Heart right ventricle (tissue), 16 donors: ENCODE data around the gene ZAP70. TPM values are rescaled to one million over a fixed set of nuclear protein-coding genes. Genes with fewer than 3 reads are reported as not detected.

ENCODE experiments used
- ATAC-seq, 8 donors: fragments of 200-7000 bp; cut with Tn5 transposase; one replicate each; pipeline ENCODE4 v1.9.1; 2020; ENCODE audit warnings: mild to moderate bottlenecking in 8 of 8, moderate library complexity in 8 of 8, moderate number of reproducible peaks in 1 of 8
- DNase-seq, 2 donors: peaks; one replicate each; pipeline ENCODE4 v3.0.0-alpha.2; 2020
- H3K27ac ChIP-seq, 10 donors: fragments of 200-600 bp; sonication (generic) in 2 of 10; one replicate each; pipeline versions ENCODE4 v1.5.0 to v1.8.0; 2020 to 2022; ENCODE audit warnings: mild to moderate bottlenecking in 3 of 10
- H3K27me3 ChIP-seq, 7 donors: fragments of 200-600 bp; one replicate each; pipeline ENCODE4 v1.8.0; 2021 to 2022; ENCODE audit warnings: mild to moderate bottlenecking in 2 of 7
- H3K36me3 ChIP-seq, 9 donors: fragments of 200-600 bp; sonication (generic) in 1 of 9; one replicate each; pipeline versions ENCODE4 v1.5.0 to v1.8.0; 2020 to 2022; ENCODE audit warnings: mild to moderate bottlenecking in 2 of 9
- H3K4me1 ChIP-seq, 9 donors: fragments of 200-600 bp; sonication (generic) in 1 of 9; one replicate each; pipeline versions ENCODE4 v1.5.0 to v1.8.0; 2020 to 2022; ENCODE audit warnings: mild to moderate bottlenecking in 4 of 9
- H3K4me3 ChIP-seq, 10 donors: fragments of 200-600 bp; sonication (generic) in 2 of 10; one replicate each; pipeline versions ENCODE4 v1.5.0 to v1.8.0; 2020 to 2022; ENCODE audit warnings: mild to moderate bottlenecking in 7 of 10, moderate library complexity in 2 of 10
- H3K9me3 ChIP-seq, 11 donors: fragments of 200-600 bp in 10 of 11; sonication (generic) in 2 of 11; one replicate each; pipeline versions ENCODE4 v1.5.0 to v1.8.0; 2013 to 2022; ENCODE audit warnings: mild to moderate bottlenecking in 2 of 11, control low read depth in 1 of 11, moderate library complexity in 1 of 11
- WGBS, 2 donors: extraction: QIAGEN DNeasy Blood & Tissue Kit; methylation state at CpG; one replicate each; pipeline ENCODE4 v1.1.7; 2013; ENCODE audit warnings: inconsistent platforms in 1 of 2; 5-methylcytosine and 5-hydroxymethylcytosine counted together
- intact Hi-C, 10 donors: fragments of 100-400 bp; cut with DNase I; formaldehyde crosslinking; loops; one replicate each; pipeline versions ENCODE4 v1.11.1 to v1.14.2; 2022
- polyA plus RNA-seq, 2 donors: library from polyadenylated mRNA; stranded (reverse); fragments of 200-250 nt; gene quantifications; one replicate each; pipeline ENCODE4 v1.2.3, GENCODE V29; 2013
- total RNA-seq, 10 donors: library from RNA; stranded (reverse); fragmentation: NEBNext Ultra II Directional in 3 of 10; extraction: Animal tissue kit (Norgen Biotek cat#: 25700) in 3 of 10; gene quantifications; one replicate each; pipeline versions ENCODE4 v1.2.1 to v1.2.4, GENCODE V29; 2021 to 2023
- TF ChIP-seq, protein P1 (sequence below), 9 donors: fragments of 200-600 bp; sonication (generic) in 2 of 9; IDR thresholded peaks; one replicate each; pipeline versions ENCODE4 v1.5.0 to v1.8.0; 2021 to 2022; ENCODE audit warnings: antibody characterized with exemption in 9 of 9, mild to moderate bottlenecking in 5 of 9, moderate library complexity in 1 of 9
- donor health status: Arrhythmogenic right ventricular cardiomyopathy.
- donor health status: ischemic (EF 13 %, LVEDD 7.1; RV severe dilation, severe dysfunction).
- donor health status: healthy with polysubstance abuse.
- donor health status: DM: no; HTN: yes; CAD: no.
- donor health status: DM: no; HTN: no; CAD: no.
- donor health status: ischemic (EF 25% LVEDD 6.9; RV normal size, moderate dysfunction).
- donor health status: ischemic (EF 25% LVEDD 5.7; RV mildly dilated, moderate dysfunction).
- donor health status: healthy.
- donor health status: DM: yes; HTN: yes; CAD: no.
- donor health status: Ischemic cardiomyopathy.
- donor health status: ischemic (EF 35%, LVEDD 5.7; RV mildly dilated, moderate dysfunction).
- donor health status: nonischemic (EF 11% LVEDD 7.7; RV severe dilation, severe dysfunction).
- donor health status: DM: yes; HTN: yes; CAD: no.
- donor health status: PGD.
- donor health status: ischemic (EF 29% LVEDD 5.4; RV normal size, mild dysfunction).
- donor health status: nonischemic (EF 23%, LVEDD 6.1; RV moderate dilation, normal function).

ZAP70 gene
- total and polyA plus RNA-seq, 12 donors = 0.42 to 8.7 (median 0.67) TPM

DNA sequence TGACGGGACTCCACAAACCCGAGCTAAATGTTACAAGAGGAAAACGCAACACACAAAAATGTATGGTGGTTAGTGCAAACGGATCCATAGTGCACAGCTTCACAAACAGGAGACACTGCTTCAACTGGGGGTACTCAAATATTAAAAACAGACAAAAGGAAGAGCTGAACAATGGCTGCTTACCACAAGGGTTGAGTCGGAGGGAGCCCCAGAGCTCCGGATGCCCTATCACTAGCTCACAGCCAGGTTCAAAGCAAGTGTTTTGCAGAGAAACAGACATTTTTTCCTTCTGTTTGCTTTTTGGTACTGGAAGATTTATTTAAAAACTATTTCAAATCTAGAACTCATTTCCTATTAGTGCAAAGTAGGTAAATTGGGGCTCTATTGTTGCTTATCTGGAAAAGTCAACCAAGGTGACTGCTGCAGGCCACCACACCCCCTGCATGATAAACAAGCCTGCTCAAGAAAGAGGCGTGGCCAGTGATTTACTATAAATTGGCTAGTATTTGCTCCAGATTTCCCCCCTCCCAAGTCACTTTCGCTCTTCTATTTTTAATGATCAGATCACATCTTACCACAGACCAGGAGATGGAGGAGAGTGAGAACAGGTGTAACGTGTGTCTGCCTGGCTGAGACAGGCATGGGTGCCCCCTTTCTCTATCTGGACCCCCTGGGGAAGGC, 46.5 kb downstream of the ZAP70 start:
- 85% methylated on average over 9 of the region's 9 CpGs for WGBS, 2 donors
- TF ChIP-seq, protein P1, sequence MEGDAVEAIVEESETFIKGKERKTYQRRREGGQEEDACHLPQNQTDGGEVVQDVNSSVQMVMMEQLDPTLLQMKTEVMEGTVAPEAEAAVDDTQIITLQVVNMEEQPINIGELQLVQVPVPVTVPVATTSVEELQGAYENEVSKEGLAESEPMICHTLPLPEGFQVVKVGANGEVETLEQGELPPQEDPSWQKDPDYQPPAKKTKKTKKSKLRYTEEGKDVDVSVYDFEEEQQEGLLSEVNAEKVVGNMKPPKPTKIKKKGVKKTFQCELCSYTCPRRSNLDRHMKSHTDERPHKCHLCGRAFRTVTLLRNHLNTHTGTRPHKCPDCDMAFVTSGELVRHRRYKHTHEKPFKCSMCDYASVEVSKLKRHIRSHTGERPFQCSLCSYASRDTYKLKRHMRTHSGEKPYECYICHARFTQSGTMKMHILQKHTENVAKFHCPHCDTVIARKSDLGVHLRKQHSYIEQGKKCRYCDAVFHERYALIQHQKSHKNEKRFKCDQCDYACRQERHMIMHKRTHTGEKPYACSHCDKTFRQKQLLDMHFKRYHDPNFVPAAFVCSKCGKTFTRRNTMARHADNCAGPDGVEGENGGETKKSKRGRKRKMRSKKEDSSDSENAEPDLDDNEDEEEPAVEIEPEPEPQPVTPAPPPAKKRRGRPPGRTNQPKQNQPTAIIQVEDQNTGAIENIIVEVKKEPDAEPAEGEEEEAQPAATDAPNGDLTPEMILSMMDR (IDR thresholded peaks at IDR 0.05) = no peak
- ATAC-seq (no peak), DNase-seq (no peak)
- intact Hi-C loops = no loop called here
- H3K27me3 ChIP-seq = no peaks in the 10 kb centered on the region
- peaks cover 0 to 99% (median 41%) of the 10 kb centered on the region in 9 donors for H3K36me3 ChIP-seq
- H3K4me3 ChIP-seq = no peak overlapping the region
- no peaks in the 10 kb centered on the region for H3K9me3 ChIP-seq
- H3K4me1 ChIP-seq = peaks cover 2 to 51% (median 28%) of the 10 kb centered on the region in 9 donors
- peak overlapping the region in 5 of 10 donors; percentile 20 to 62 (median 43) for H3K27ac ChIP-seq

DNA sequence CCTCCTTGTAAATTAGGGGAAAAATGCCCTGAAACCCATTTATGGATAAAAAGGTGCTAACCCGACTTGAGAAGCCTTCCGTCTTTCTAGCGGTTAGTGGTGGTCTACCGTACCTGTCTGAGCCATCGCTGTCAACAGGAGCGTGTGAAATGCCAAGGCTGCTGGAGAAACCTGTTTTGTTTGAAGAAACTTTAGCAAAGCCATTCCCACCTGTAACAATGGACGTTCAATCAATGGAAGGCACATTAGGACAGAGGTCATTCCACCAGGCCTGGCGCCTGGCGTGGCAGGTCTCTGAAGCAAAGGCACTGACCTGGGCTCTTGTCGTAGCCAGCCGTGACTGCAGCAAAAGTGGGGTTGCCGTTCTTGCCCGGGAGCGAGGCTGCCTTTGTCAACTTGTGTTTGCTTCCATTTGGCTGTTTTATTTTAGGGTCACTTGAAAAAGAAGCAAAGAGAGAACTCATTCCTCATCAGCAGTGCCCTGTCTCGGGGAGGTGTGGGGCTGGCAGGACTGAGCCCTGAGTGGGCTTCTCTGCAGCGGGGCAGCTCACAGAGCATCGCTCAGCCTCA, 47.2 kb downstream of the ZAP70 start:
- DNase-seq (no peak), ATAC-seq (no peak)
- no peaks in the 10 kb centered on the region for H3K9me3 ChIP-seq
- peaks cover 0 to 50% (median 26%) of the 10 kb centered on the region in 9 donors for H3K4me1 ChIP-seq
- TF ChIP-seq, protein P1 (IDR thresholded peaks at IDR 0.05) = no peak
- H3K4me3 ChIP-seq = no peak overlapping the region
- peaks cover 0 to 100% (median 48%) of the 10 kb centered on the region in 9 donors for H3K36me3 ChIP-seq
- WGBS, 2 donors = 96 to 97% methylated on average over 17 of the region's 17 CpGs
- intact Hi-C loops = no loop called here
- H3K27ac ChIP-seq = peak overlapping the region in 1 of 10 donors; percentile 60
- no peaks in the 10 kb centered on the region for H3K27me3 ChIP-seq

DNA sequence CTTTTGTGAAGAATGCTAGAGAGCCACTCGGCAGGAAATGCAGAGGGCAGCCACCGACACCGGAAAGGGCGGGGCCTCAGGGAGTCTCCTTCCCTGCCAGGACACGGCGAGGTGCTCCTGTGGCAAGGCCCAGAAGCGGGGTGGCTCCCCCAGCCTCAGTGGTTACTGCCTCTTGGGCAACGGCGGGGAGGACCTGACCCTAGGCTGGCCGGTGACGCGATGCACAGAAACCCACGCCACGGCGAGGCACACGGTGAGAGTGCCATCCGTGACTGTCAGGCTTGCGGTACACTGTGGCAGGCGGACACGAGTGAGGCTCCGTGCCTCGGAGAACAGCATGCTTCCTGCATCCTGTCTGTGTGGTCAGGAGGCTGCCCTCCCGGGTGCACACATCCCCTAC, 47.8 kb downstream of the ZAP70 start:
- ATAC-seq = peak in 3 of 8 donors; percentile 27 to 36 (median 32)
- Histone ChIP-seq H3K4me1 (peaks cover 2 to 49% (median 32%) of the 10 kb centered on the region in 9 donors), H3K27me3 (no peaks in the 10 kb centered on the region), H3K9me3 (no peaks in the 10 kb centered on the region), H3K36me3 (peaks cover 0 to 100% (median 49%) of the 10 kb centered on the region in 9 donors), H3K4me3 (no peak overlapping the region), H3K27ac (peak overlapping the region in 3 of 10 donors; percentile 7 to 60 (median 35))
- 75 to 83% methylated on average over 23 of the region's 23 CpGs for WGBS, 2 donors
- intact Hi-C loops = no loop called here
- TF ChIP-seq, protein P1 (IDR thresholded peaks at IDR 0.05) = no peak
- DNase-seq = peak in 1 of 2 donors; percentile 18

DNA sequence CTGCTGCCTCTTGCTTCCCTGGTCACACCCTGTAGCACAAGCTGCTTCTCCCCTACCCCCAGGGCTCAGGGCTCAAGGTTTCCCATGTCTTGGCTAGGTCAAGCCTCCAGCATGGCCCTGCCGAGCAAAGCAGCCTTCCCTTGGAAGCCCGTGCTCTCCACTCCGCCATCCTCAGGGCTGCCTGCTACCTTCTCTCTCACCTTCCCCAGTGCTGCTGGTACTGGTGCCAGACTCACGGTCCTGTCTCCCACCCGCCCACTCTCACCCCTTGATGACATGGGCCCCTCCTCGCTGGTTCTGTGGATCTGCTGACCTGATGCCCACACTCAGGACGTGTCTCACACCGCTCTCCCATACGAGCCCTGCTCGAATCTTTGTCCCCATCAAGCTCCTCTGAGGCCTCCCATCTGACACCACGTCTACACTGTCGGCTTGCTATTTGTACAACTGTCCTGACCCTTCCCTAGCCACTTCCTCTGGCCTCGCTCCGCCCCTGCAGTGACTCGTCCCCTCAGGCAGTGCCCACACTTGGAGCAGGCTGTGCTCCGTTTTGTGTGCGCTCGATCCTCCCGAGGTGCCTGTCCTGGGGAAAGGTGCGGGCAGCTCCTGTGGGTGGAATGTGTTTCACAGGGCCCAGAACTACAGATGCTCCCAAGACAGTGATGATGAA, 49.9 kb downstream of the ZAP70 start:
- no peaks in the 10 kb centered on the region for H3K27me3 ChIP-seq
- ATAC-seq = peak in 1 of 8 donors; percentile 15
- intact Hi-C loops = no loop called here
- H3K27ac ChIP-seq = no peak overlapping the region
- H3K9me3 ChIP-seq = no peaks in the 10 kb centered on the region
- H3K4me1 ChIP-seq = peaks cover 2 to 66% (median 42%) of the 10 kb centered on the region in 9 donors
- peaks cover 0 to 92% (median 37%) of the 10 kb centered on the region in 9 donors for H3K36me3 ChIP-seq
- 90 to 92% methylated on average over 20 of the region's 20 CpGs for WGBS, 2 donors
- no peak for DNase-seq
- H3K4me3 ChIP-seq = no peak overlapping the region
- TF ChIP-seq, protein P1 (IDR thresholded peaks at IDR 0.05) = no peak
